Measurements from ENCODE around the gene MKX. TPM values are rescaled to one million over a fixed set of nuclear protein-coding genes. Genes with fewer than 3 reads are reported as not detected.
"Not testable (repeated sequence)": the region's sequence is repeated elsewhere in the genome, so short reads cannot be mapped to it uniquely, and the experiment has no call there.

The MKX gene
- total RNA-seq, 1 experiment from 2014 or later, result 0.38 TPM

DNA sequence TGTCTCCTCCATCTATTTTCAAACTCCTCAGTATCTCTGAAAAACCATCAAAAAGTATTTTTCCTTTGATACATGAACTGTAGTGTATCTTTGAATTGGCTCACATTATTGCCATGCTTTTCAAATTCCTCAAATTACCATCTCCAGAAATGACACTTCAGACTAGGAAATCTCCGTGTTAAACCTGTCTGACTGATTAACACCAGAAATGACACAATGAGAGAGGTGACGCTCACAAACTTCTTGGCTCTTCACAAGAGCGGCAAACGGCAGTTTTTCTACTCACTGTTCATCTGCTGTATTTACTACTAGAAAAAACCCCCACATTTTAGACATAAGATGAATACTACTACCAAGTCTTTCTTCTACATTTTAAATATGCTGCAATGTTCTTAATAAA lies 56.6 kb downstream of the MKX start:
- H3K27me3 ChIP-seq (ENCODE audit: control insufficient read depth, insufficient read depth, low read length), result no peaks in the 10 kb centered on the region
- no peaks in the 10 kb centered on the region for H3K36me3 ChIP-seq (replicated peaks; ENCODE audit: control insufficient read depth, insufficient read depth, low read length)
- DNase-seq, result no peak
- no peak overlapping the region for H3K4me3 ChIP-seq (ENCODE audit: insufficient read depth, low read depth, low read length)

DNA sequence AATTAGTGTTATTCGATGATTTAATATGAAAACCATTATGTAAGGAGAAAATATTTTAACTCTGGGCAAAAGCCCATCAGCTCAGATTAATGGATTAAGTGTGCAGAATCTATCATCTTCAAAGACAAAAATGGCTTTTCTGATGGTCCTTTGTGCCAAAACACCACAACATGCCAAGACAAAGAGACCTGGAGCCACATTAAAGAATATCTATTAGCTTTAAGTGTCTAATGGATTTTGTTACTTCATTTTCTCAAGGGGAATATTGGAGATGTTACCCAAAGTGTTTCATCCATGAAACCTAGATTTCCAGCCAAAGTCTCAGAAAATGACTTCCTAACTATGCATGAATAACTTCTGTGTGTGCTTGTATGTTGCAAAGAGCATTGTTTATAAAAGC lies 57.3 kb downstream of the MKX start:
- DNase-seq, result no peak
- no peaks in the 10 kb centered on the region for H3K36me3 ChIP-seq (replicated peaks; ENCODE audit: control insufficient read depth, insufficient read depth, low read length)
- no peaks in the 10 kb centered on the region for H3K27me3 ChIP-seq (ENCODE audit: control insufficient read depth, insufficient read depth, low read length)
- H3K4me3 ChIP-seq (ENCODE audit: insufficient read depth, low read depth, low read length), result no peak overlapping the region

DNA sequence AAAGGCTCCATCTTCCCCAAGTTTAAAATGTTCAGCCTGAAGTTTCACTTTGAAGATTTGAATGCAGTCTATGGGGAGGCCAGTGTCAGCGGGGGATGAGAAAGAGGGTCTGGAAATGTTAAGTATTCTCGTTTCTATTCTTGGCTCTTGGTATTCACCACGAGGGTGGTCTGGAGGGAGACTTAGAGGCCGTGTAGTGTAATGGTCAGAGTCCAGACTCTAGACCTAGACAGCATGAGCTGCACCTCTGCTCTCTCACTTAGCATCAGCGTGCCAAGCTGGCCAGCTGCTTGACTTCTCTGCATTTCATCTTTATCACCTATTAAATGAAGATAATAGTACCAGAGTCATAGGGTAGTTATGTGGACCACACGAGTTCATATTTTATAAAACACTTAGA lies 57.9 kb downstream of the MKX start:
- Histone ChIP-seq H3K27me3 (ENCODE audit: control insufficient read depth, insufficient read depth, low read length) (no peaks in the 10 kb centered on the region), H3K36me3 (replicated peaks; ENCODE audit: control insufficient read depth, insufficient read depth, low read length) (no peaks in the 10 kb centered on the region), H3K4me3 (ENCODE audit: insufficient read depth, low read depth, low read length) (no peak overlapping the region)
- DNase-seq, result no peak

DNA sequence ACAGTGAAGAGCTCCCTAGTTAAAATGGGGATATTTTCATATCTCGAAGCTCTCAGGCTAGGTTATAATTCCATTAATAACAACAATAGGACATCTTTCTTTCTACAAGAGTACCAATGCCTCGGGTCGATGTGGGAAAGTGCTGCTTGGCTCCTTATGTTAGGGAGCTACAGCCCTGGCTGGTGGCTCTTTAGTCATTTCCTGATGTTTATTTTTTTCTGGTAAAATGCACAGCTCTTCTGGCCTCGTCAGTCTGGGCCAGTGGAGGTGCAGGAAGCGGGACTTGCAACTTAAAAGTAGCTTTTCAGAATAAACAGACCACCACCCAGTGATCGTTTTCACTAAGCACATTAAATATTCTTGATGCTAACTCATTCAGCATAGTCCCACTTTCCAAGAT lies 58.3 kb downstream of the MKX start:
- Histone ChIP-seq H3K36me3 (replicated peaks; ENCODE audit: control insufficient read depth, insufficient read depth, low read length) (no peaks in the 10 kb centered on the region), H3K27me3 (ENCODE audit: control insufficient read depth, insufficient read depth, low read length) (no peaks in the 10 kb centered on the region), H3K4me3 (ENCODE audit: insufficient read depth, low read depth, low read length) (no peak overlapping the region)
- no peak for DNase-seq

DNA sequence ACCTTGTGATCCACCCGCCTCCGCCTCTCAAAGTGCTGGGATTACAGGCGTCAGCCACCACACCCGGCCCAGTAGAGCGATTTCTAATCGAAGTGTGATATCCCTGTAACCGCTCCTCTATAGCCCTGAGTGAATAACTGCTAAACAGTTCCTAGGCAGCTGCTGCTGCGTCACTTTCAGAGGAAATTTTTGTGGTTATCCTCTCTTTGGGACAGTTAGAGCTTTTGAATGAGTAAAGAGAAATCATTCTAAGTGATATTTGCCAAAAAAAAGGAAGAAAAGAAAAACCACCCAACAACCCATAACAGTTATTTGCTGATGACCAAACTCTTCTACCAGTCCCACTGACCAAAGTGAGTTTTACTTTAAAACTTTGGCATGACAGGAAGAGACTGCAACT lies 59.9 kb downstream of the MKX start:
- Histone ChIP-seq H3K4me3 (ENCODE audit: insufficient read depth, low read depth, low read length) (no peak overlapping the region), H3K27me3 (ENCODE audit: control insufficient read depth, insufficient read depth, low read length) (no peaks in the 10 kb centered on the region), H3K36me3 (replicated peaks; ENCODE audit: control insufficient read depth, insufficient read depth, low read length) (no peaks in the 10 kb centered on the region)
- DNase-seq, result no peak

DNA sequence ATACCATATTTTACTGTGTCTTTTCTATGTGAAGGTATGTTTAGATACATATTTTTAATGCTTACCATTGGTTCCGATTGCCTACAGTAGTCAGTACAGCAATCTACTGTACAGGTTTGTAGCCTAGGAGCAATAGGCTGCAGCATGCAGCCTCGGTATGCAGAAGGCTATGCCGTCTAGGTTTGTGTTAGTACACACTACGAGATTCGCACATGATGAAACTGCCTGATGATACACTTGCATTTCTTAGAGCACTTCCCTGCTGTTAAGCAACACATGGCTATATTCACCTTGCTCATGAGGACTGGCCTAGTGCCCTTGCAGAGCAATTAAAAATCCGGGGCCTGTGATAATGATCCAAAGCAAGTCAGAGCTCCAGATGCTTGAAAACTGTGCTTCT lies 62.4 kb downstream of the MKX start:
- no peak for DNase-seq

DNA sequence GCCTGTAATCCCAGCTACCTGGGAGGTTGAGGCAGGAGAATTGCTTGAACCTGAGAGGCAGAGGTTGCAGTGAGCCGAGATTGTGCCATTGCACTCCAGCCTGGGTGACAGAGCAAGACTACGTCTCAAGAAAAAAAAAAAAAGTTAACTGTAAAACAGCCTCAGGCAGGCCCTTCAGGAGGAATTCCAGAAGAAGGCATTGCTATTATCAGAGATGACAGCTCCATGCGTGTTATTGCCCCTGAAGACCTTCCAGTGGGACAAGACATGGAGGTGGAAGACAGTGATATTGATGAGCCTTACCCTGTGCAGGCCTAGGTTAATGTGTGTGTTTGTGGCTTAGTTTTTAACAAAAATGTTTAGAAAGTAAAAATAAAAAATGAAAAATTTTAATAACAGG lies 63.8 kb downstream of the MKX start:
- not testable (repeated sequence) for DNase-seq; H3K4me3 ChIP-seq (ENCODE audit: insufficient read depth, low read depth, low read length); H3K36me3 ChIP-seq (replicated peaks; ENCODE audit: control insufficient read depth, insufficient read depth, low read length)

More for the DNA sequence above, 62.4 kb downstream of the MKX start:
- no peak overlapping the region for H3K4me3 ChIP-seq (ENCODE audit: insufficient read depth, low read depth, low read length)
- H3K27me3 ChIP-seq (ENCODE audit: control insufficient read depth, insufficient read depth, low read length), result no peaks in the 10 kb centered on the region
- H3K36me3 ChIP-seq (replicated peaks; ENCODE audit: control insufficient read depth, insufficient read depth, low read length), result no peaks in the 10 kb centered on the region

DNA sequence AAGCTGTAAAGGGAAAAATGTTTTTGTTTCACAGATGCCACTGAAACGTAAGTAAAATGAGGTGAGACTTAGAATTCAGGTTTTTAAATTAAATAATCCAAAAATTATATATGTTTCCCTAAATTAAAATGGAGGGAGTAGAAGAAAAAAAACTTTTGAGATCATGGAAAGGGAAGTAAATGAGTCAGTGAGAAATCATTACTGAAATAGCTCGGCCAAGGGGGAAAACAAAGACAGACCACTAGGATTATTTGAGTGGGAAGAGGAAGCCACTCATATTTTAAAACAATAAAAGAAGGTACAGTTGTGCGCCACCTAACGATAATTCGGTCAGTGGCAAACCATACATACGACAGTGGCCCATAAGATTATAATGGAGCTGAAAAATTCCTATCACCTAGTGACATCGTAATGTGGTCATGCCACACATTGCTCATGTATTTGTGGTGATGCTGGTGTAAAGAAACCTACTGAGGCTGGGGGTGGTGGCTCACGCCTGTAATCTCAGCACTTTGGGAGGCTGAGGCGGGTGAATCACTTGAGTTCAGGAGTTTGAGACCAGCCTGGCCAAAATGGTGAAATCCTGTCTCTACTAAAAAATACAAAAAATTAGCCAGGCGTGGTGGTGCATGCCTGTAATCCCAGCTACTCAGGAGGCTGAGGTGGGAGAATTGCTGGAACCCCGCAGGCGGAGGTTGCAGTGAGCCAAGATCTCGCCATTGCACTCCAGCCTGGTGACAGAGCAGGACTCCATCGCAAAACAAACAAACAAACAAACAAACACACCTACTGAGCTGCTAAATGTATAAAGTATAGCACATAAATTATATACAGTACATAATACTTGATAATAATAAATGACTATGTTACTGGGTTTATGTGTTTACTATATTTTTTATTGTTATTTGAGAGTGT lies 64.7 kb downstream of the MKX start:
- DNase-seq, result no peak
- no peaks in the 10 kb centered on the region for H3K27me3 ChIP-seq (ENCODE audit: control insufficient read depth, insufficient read depth, low read length)

More for the DNA sequence above, 63.8 kb downstream of the MKX start:
- not testable (repeated sequence) for H3K27me3 ChIP-seq (ENCODE audit: control insufficient read depth, insufficient read depth, low read length)

DNA sequence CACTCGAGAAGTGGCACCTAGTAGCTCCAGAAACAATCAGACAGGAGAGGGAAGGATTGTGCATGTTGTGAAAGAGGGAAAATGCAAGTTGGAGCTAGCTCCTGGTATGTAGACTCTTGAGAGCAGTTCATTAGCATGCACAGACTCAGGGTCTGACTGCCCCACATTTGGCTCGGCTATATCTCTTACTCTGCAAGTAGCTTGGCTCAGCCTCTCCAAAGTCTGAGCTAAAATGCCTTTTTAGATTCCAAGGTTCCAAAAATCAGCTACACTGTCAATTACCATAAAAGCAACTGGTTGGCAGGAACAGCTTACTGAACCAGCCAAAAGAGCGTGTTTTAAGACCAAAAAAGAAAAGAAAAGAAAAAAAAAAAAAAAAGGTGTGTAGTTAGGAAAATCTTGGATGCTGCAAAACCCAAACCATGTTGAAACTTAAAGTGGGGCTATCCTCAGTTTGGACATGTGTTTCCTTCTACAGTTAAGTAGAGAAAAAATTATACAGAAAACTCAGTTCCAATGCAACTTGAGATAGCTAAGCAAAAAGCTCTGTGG lies 65.5 kb downstream of the MKX start:
- H3K4me3 ChIP-seq (ENCODE audit: insufficient read depth, low read depth, low read length), result no peak overlapping the region
- no peaks in the 10 kb centered on the region for H3K36me3 ChIP-seq (replicated peaks; ENCODE audit: control insufficient read depth, insufficient read depth, low read length)
- no peak for DNase-seq
- no peaks in the 10 kb centered on the region for H3K27me3 ChIP-seq (ENCODE audit: control insufficient read depth, insufficient read depth, low read length)

More for the DNA sequence above, 64.7 kb downstream of the MKX start:
- Histone ChIP-seq H3K4me3 (ENCODE audit: insufficient read depth, low read depth, low read length) (no peak overlapping the region), H3K36me3 (replicated peaks; ENCODE audit: control insufficient read depth, insufficient read depth, low read length) (no peaks in the 10 kb centered on the region)

DNA sequence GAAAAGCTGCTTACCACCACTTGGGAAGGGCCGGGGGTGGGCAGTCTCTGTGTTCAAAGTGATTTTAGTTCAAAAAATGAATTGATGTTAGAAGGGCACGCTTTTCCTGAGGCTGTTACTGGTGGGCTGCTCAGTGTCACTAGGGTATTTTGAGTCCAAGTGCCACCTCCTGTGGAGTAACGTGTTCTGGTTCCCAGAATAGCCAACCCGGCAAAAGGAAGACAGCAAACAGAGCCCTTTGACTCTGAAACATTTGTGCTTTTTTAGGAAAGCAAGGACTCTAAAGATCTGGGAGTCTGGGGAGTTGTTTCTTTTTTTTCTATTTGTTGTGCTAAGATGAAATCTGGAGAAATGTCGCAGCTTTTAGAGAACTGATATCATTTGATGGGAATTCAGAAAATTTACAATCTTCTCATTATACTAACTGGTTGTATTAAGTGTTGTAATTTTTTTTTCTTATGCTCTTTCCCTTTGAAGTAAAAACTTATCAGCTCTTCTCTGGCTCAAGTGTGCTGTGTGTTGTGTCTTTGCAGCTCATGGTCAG lies 66.2 kb downstream of the MKX start:
- no peak for DNase-seq
- H3K4me3 ChIP-seq (ENCODE audit: insufficient read depth, low read depth, low read length), result no peak overlapping the region
- H3K27me3 ChIP-seq (ENCODE audit: control insufficient read depth, insufficient read depth, low read length), result no peaks in the 10 kb centered on the region
- no peaks in the 10 kb centered on the region for H3K36me3 ChIP-seq (replicated peaks; ENCODE audit: control insufficient read depth, insufficient read depth, low read length)

DNA sequence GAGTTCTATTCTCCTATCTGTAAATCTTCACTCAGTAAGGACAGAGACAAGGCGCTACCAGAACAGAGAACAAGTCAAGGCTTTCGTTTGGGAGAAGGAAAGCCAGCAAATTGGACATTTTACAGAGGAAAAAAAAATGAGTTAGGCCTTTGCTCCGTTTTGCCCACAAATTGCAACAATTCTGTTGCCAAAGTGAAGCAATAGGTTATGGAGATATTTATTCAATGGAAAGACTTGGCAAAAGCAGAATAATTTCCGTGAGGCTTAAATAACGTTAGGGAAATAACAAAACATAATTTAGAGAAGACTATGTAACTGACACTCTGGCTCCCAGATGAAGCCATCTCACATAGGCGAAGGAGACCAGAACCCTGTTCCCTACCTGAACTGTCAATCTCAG lies 67.5 kb downstream of the MKX start:
- Histone ChIP-seq H3K4me3 (ENCODE audit: insufficient read depth, low read depth, low read length) (no peak overlapping the region), H3K36me3 (replicated peaks; ENCODE audit: control insufficient read depth, insufficient read depth, low read length) (no peaks in the 10 kb centered on the region), H3K27me3 (ENCODE audit: control insufficient read depth, insufficient read depth, low read length) (no peaks in the 10 kb centered on the region)
- no peak for DNase-seq

DNA sequence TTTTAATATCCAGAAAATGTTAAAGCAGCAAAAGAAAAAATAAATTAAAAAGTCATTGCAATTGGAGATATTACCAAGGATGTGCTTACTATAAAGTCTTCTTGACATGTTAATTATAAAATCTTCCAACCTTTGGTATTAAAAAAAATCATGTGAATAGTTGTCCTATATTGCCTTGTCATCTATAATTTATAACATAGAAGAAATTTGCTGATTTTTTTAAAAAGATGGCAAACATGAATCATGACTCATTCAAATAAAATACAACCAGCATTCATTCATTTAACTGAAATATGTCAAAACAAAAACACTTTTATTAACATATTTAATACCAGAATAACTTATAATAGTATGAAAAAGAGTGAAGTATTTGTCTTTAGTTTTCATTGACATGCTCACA lies 72.6 kb downstream of the MKX start:
- no peak for DNase-seq
- Histone ChIP-seq H3K27me3 (ENCODE audit: control insufficient read depth, insufficient read depth, low read length) (no peaks in the 10 kb centered on the region), H3K4me3 (ENCODE audit: insufficient read depth, low read depth, low read length) (no peak overlapping the region), H3K36me3 (replicated peaks; ENCODE audit: control insufficient read depth, insufficient read depth, low read length) (no peaks in the 10 kb centered on the region)

DNA sequence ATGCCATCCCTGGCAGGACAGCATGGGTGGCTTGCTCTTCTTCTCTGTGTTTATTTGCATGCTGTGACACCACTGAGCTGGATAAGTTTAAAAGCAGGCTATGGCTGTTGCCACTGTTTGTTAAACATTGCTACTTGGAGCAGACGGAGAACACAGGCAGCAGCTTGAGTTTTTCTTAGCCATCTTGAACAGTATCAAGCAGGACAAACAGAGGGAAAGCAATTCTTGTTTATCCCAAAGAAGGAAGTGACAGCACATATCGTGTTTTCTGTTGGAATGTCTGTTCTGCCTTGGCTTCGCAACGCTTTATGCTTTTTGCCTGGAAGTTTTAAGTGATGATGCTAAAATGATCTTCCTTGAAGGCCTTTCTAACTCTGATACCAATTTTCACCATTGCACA lies 73.8 kb downstream of the MKX start:
- no peaks in the 10 kb centered on the region for H3K27me3 ChIP-seq (ENCODE audit: control insufficient read depth, insufficient read depth, low read length)
- H3K4me3 ChIP-seq (ENCODE audit: insufficient read depth, low read depth, low read length), result no peak overlapping the region
- H3K36me3 ChIP-seq (replicated peaks; ENCODE audit: control insufficient read depth, insufficient read depth, low read length), result no peaks in the 10 kb centered on the region
- DNase-seq, result no peak

DNA sequence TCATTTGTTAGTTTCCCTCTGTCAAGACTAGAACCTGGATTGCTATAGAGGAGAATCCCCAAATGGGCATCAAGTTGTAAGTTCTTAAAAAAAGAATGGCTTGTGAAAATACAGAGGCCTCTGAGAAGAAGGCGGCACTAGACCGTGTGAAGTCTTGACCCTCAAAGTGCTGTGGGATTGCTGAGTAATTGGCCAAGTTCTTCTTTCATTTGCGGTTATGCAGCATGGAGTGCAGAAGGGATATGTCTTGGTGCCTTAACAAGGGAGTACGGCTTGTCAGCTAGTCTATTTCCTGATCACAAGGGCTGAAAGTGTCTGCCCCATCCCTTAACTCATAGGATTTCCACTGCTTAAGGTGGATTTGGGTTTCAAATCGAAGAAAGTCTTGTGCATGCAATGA lies 81.2 kb downstream of the MKX start:
- Histone ChIP-seq H3K36me3 (replicated peaks; ENCODE audit: control insufficient read depth, insufficient read depth, low read length) (no peaks in the 10 kb centered on the region), H3K27me3 (ENCODE audit: control insufficient read depth, insufficient read depth, low read length) (no peaks in the 10 kb centered on the region), H3K4me3 (ENCODE audit: insufficient read depth, low read depth, low read length) (no peak overlapping the region)
- no peak for DNase-seq

DNA sequence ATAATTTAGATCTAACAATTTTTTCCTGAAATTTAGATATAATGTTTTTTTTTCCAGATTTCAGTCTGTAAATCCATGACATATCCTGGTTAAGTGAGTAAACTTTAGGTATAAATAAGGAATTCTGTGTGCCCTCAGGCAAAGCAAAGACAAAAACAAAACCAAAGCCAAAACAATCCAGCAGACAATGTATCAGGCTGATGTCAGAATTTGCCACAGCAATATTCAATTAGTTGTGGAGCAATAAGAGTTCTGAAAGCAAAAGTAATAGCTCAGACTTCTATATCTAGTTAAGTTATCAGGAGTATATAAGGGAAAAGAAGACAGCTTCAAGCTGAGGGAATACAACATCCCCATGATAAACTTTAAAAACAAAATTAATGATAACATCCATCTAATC lies 82.0 kb downstream of the MKX start:
- Histone ChIP-seq H3K27me3 (ENCODE audit: control insufficient read depth, insufficient read depth, low read length) (no peaks in the 10 kb centered on the region), H3K4me3 (ENCODE audit: insufficient read depth, low read depth, low read length) (no peak overlapping the region), H3K36me3 (replicated peaks; ENCODE audit: control insufficient read depth, insufficient read depth, low read length) (no peaks in the 10 kb centered on the region)
- DNase-seq, result no peak
